Astrocyte (in vitro differentiated cells and primary cell): ENCODE results near the gene PTPRCAP. TPM values are rescaled to one million over a fixed set of nuclear protein-coding genes. Genes with fewer than 3 reads are reported as not detected.

Source experiments
- DNase-seq: peaks from one replicate; pipeline ENCODE4 v3.0.0-alpha.2; 2010; ENCODE audit warnings: low read depth
- FAIRE-seq: peaks from 2 replicates; lab custom pipeline; 2011; peaks lifted over from hg19 to GRCh38; lab: Jason Lieb, UNC
- H2AFZ ChIP-seq: 2 replicates; pipeline ENCODE4 v1.6.0; 2012; ENCODE audit warnings: low read depth, low read length, inconsistent platforms
- H3K27ac ChIP-seq: 2 replicates; pipeline ENCODE4 v1.5.1; 2011; ENCODE audit warnings: low read depth, low read length, inconsistent platforms
- H3K27me3 ChIP-seq: 2 replicates; pipeline ENCODE4 v1.6.0; 2011; ENCODE audit warnings: low read length, inconsistent platforms; ENCODE audit not compliant: insufficient read depth
- H3K36me3 ChIP-seq: 2 replicates; pipeline ENCODE4 v1.5.1; 2011; ENCODE audit warnings: low read length, inconsistent platforms; ENCODE audit not compliant: insufficient read depth
- H3K4me1 ChIP-seq: 2 replicates; pipeline ENCODE4 v1.5.1; 2011; ENCODE audit warnings: low read length, inconsistent platforms; ENCODE audit not compliant: insufficient read depth
- H3K4me2 ChIP-seq: 2 replicates; pipeline ENCODE4 v1.6.0; 2012; ENCODE audit warnings: low read length, inconsistent platforms
- H3K4me3 ChIP-seq: 2 replicates; pipeline ENCODE4 v1.5.1; 2011; ENCODE audit warnings: low read depth, mild to moderate bottlenecking, low read length, inconsistent platforms; ENCODE audit not compliant: insufficient read depth
- H3K79me2 ChIP-seq: 2 replicates; pipeline ENCODE4 v1.6.0; 2012; ENCODE audit warnings: mild to moderate bottlenecking, low read length, inconsistent platforms; ENCODE audit not compliant: insufficient read depth
- H3K9ac ChIP-seq: 2 replicates; pipeline ENCODE4 v1.6.0; 2012; ENCODE audit warnings: mild to moderate bottlenecking, low read length, inconsistent platforms
- H3K9me3 ChIP-seq: 2 replicates; pipeline ENCODE4 v1.5.1; 2012; ENCODE audit warnings: low read depth, mild to moderate bottlenecking, low read length, inconsistent platforms; ENCODE audit not compliant: insufficient read depth
- H4K20me1 ChIP-seq: 2 replicates; pipeline ENCODE4 v1.6.0; 2012; ENCODE audit warnings: low read length, inconsistent platforms; ENCODE audit not compliant: insufficient read depth
- H3K27ac Mint-ChIP-seq: one replicate; pipeline ENCODE4 v1.8.0; 2021; ENCODE audit warnings: mild to moderate bottlenecking, mixed read lengths; ENCODE audit not compliant: unreplicated experiment
- H3K27me3 Mint-ChIP-seq: one replicate; pipeline ENCODE4 v1.8.0; 2021; ENCODE audit warnings: low read depth, mixed read lengths; ENCODE audit not compliant: unreplicated experiment
- H3K36me3 Mint-ChIP-seq: one replicate; pipeline ENCODE4 v1.8.0; 2021; ENCODE audit warnings: low read depth, mixed read lengths; ENCODE audit not compliant: unreplicated experiment
- H3K4me1 Mint-ChIP-seq: one replicate; pipeline ENCODE4 v1.8.0; 2021; ENCODE audit warnings: low read depth, mixed read lengths; ENCODE audit not compliant: unreplicated experiment
- H3K4me3 Mint-ChIP-seq: one replicate; pipeline ENCODE4 v1.8.0; 2021; ENCODE audit warnings: mild to moderate bottlenecking, moderate library complexity, mixed read lengths; ENCODE audit not compliant: unreplicated experiment
- H3K9me3 Mint-ChIP-seq: one replicate; pipeline ENCODE4 v1.8.0; 2021; ENCODE audit warnings: mild to moderate bottlenecking, mixed read lengths; ENCODE audit not compliant: unreplicated experiment
- CTCF ChIP-seq: IDR thresholded peaks from 2 replicates; pipeline ENCODE4 v1.5.1; 2011; ENCODE audit warnings: low read depth, mild to moderate bottlenecking, inconsistent platforms, low read length, moderate library complexity; ENCODE audit not compliant: insufficient read depth
- EZH2 ChIP-seq: IDR thresholded peaks from 2 replicates; pipeline ENCODE4 v1.6.1; 2012; ENCODE audit warnings: mild to moderate bottlenecking, low read length, inconsistent platforms; ENCODE audit not compliant: insufficient read depth
- total RNA-seq: library from RNA; stranded (reverse); gene quantifications from 2 replicates; pipeline ENCODE4 v1.2.1, GENCODE V29; 2021

Gene PTPRCAP
- total RNA-seq, 1 donor from 2014 or later, result 1.7 TPM

GRCh38 chr11:67396587-67397389, 40.7 kb downstream of the PTPRCAP start:
- Histone ChIP-seq H4K20me1 (peaks cover 37% of the 10 kb centered on the region), H3K4me1 (peaks cover 19% of the 10 kb centered on the region), H3K4me2 (no peak overlapping the region), H3K27ac (no peak overlapping the region), H2AFZ (no peak overlapping the region), H3K27me3 (no peaks in the 10 kb centered on the region), H3K79me2 (peaks cover 46% of the 10 kb centered on the region), H3K36me3 (peaks cover 2% of the 10 kb centered on the region), H3K4me3 (no peak overlapping the region), H3K9me3 (no peaks in the 10 kb centered on the region), H3K9ac (no peak overlapping the region)
- no peak for FAIRE-seq
- Mint-ChIP-seq H3K27me3 (no peaks in the 10 kb centered on the region), H3K36me3 (peaks cover 22% of the 10 kb centered on the region), H3K9me3 (no peaks in the 10 kb centered on the region), H3K27ac (peak overlapping the region; percentile 80), H3K4me3 (peak overlapping the region; percentile 54), H3K4me1 (peaks cover 14% of the 10 kb centered on the region)
- TF ChIP-seq CTCF (no peak), EZH2 (no peak)
- no peak for DNase-seq

GRCh38 chr11:67396259-67396581, 41.3 kb downstream of the PTPRCAP start:
- peaks cover 22% of the 10 kb centered on the region for H3K36me3 Mint-ChIP-seq
- no peak overlapping the region for H3K27ac Mint-ChIP-seq

More at GRCh38 chr11:67396259-67396581, 41.3 kb downstream of the PTPRCAP start:
- Histone ChIP-seq H3K4me2 (no peak overlapping the region), H3K27me3 (no peaks in the 10 kb centered on the region), H4K20me1 (peaks cover 36% of the 10 kb centered on the region), H3K27ac (no peak overlapping the region), H3K9ac (no peak overlapping the region), H2AFZ (no peak overlapping the region), H3K36me3 (peaks cover 2% of the 10 kb centered on the region), H3K4me1 (peaks cover 20% of the 10 kb centered on the region), H3K79me2 (peaks cover 48% of the 10 kb centered on the region), H3K9me3 (no peaks in the 10 kb centered on the region), H3K4me3 (no peak overlapping the region)
- Mint-ChIP-seq H3K4me3 (no peak overlapping the region), H3K4me1 (peaks cover 14% of the 10 kb centered on the region), H3K9me3 (no peaks in the 10 kb centered on the region), H3K27me3 (no peaks in the 10 kb centered on the region)
- FAIRE-seq, result no peak
- TF ChIP-seq CTCF, result no peak
- no peak for TF ChIP-seq EZH2
- DNase-seq, result no peak
